ENCODE data around the gene GPN3. TPM values are rescaled to one million over a fixed set of nuclear protein-coding genes. Genes with fewer than 3 reads are reported as not detected.
A peak's percentile ranks its signal among the peaks of the same experiment; 100 is the strongest.
"Not testable (repeated sequence)": the region's sequence is repeated elsewhere in the genome, so short reads cannot be mapped to it uniquely, and the experiment has no call there.

Gene GPN3
- total and polyA plus RNA-seq, 2 donors (not counting 1 experiment from before 2014, with no cell fraction given), result 6.7 to 13.4 TPM

DNA sequence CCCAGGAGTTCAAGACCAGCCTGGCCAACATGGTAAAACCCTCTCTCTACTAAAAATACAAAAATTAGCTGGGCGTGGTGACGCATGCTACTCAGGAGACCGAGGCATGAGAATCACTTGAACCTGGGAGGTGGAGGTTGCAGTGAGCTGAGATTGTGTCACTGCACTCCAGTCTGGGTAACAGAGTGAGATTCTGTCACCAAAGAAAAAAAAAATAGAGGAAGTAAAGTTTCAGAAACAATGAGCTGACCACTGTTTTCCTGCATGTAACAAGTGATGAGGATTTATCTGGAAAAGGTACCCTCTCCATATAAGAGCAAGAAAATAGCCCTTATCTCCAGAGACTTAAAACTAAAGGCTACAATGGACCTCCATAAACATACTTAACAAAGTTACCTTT is 50.9 kb downstream of the GPN3 start:
- intact Hi-C loops (cut with micrococcal nuclease); H3K9ac ChIP-seq (ENCODE audit: low read length); H3K36me3 ChIP-seq (replicated peaks in 1 of 2; ENCODE audit: control extremely low read depth in 1 of 2, control insufficient read depth in 1 of 2, extremely low read depth in 1 of 2, insufficient read depth in 2 of 2, low read length in 1 of 2); H3K27ac ChIP-seq (ENCODE audit: low read length in 2 of 2); DNase-seq; H3K4me1 Mint-ChIP-seq; H3K9me3 Mint-ChIP-seq (ENCODE audit: insufficient read depth); POLR2A ChIA-PET; H3K79me2 ChIP-seq (ENCODE audit: control insufficient read depth, insufficient read depth, low read length); H3K9me3 ChIP-seq (ENCODE audit: control extremely low read depth in 1 of 3, control insufficient read depth in 2 of 3, insufficient read depth in 1 of 3, low read length in 2 of 3); H3K4me1 ChIP-seq (ENCODE audit: control insufficient read depth in 2 of 2, insufficient read depth in 2 of 2, low read length in 2 of 2); H3K27me3 Mint-ChIP-seq; H3K27me3 ChIP-seq (replicated peaks in 1 of 4; ENCODE audit: control extremely low read depth in 1 of 4, control insufficient read depth in 3 of 4, insufficient read depth in 4 of 4, low read length in 3 of 4); H3K4me3 ChIP-seq (ENCODE audit: control extremely low read depth in 1 of 5, extremely low read depth in 1 of 5, insufficient read depth in 1 of 5, low read depth in 2 of 5, low read length in 4 of 5); H4K20me1 ChIP-seq (ENCODE audit: control insufficient read depth, insufficient read depth, low read length, poor library complexity, severe bottlenecking); H2AFZ ChIP-seq (ENCODE audit: insufficient read depth, low read depth, low read length, poor library complexity, severe bottlenecking): not testable (repeated sequence)
- CTCF ChIA-PET, result interaction anchor here (2.2 kb wide), 1 partner anchor 14 kb away, joined by 13 read pairs; no protein-coding TSS in a partner anchor
- WGBS (ENCODE audit: insufficient coverage), result 0% methylated on average over 1 of the region's 3 CpGs
- peak overlapping the region; percentile 16 for H3K4me2 ChIP-seq (replicated peaks; ENCODE audit: low read depth, low read length, poor library complexity, severe bottlenecking)
- Mint-ChIP-seq H3K27ac (peak overlapping the region; percentile 26), H3K4me3 (peak overlapping the region; percentile 24)
- peak; percentile 36 for ATAC-seq (ENCODE audit: low read depth)

DNA sequence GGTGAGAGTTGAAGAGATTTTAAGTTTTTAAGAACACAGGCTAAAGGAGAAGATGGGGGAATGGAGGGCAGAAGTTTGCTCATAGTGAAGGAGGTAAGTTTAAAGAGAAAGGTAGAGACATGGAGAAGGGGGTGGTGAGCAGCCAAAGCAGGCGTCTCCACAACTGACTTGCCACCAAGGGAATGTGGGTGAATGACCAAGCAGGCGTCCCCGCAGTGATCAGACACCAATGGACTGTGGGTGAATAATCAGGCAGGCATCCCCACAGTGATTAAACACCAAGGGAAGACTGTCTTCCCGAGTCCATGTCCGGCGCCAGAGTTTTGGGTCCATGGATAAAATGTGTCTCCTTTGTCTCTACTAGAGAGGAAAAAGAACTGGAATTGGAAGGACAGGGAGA is 58.0 kb downstream of the GPN3 start:
- H3K9ac ChIP-seq (ENCODE audit: low read length); DNase-seq; H3K79me2 ChIP-seq (ENCODE audit: control insufficient read depth, insufficient read depth, low read length); H3K27ac ChIP-seq (ENCODE audit: low read length in 2 of 2); H3K27me3 ChIP-seq (replicated peaks in 1 of 4; ENCODE audit: control extremely low read depth in 1 of 4, control insufficient read depth in 3 of 4, insufficient read depth in 4 of 4, low read length in 3 of 4); H3K27ac Mint-ChIP-seq; POLR2A ChIA-PET; H4K20me1 ChIP-seq (ENCODE audit: control insufficient read depth, insufficient read depth, low read length, poor library complexity, severe bottlenecking); H3K9me3 Mint-ChIP-seq (ENCODE audit: insufficient read depth); H3K36me3 ChIP-seq (replicated peaks in 1 of 2; ENCODE audit: control extremely low read depth in 1 of 2, control insufficient read depth in 1 of 2, extremely low read depth in 1 of 2, insufficient read depth in 2 of 2, low read length in 1 of 2); H3K9me3 ChIP-seq (ENCODE audit: control extremely low read depth in 1 of 3, control insufficient read depth in 2 of 3, insufficient read depth in 1 of 3, low read length in 2 of 3); ATAC-seq (ENCODE audit: low read depth); H3K4me1 Mint-ChIP-seq; H3K4me3 ChIP-seq (ENCODE audit: control extremely low read depth in 1 of 5, extremely low read depth in 1 of 5, insufficient read depth in 1 of 5, low read depth in 2 of 5, low read length in 4 of 5); H2AFZ ChIP-seq (ENCODE audit: insufficient read depth, low read depth, low read length, poor library complexity, severe bottlenecking); H3K4me2 ChIP-seq (replicated peaks; ENCODE audit: low read depth, low read length, poor library complexity, severe bottlenecking); CTCF ChIA-PET; intact Hi-C loops (cut with micrococcal nuclease); H3K4me3 Mint-ChIP-seq; H3K4me1 ChIP-seq (ENCODE audit: control insufficient read depth in 2 of 2, insufficient read depth in 2 of 2, low read length in 2 of 2): not testable (repeated sequence)
- WGBS (ENCODE audit: insufficient coverage), result 95% methylated on average over 4 of the region's 6 CpGs
- peaks cover 17% of the 10 kb centered on the region for H3K27me3 Mint-ChIP-seq

DNA sequence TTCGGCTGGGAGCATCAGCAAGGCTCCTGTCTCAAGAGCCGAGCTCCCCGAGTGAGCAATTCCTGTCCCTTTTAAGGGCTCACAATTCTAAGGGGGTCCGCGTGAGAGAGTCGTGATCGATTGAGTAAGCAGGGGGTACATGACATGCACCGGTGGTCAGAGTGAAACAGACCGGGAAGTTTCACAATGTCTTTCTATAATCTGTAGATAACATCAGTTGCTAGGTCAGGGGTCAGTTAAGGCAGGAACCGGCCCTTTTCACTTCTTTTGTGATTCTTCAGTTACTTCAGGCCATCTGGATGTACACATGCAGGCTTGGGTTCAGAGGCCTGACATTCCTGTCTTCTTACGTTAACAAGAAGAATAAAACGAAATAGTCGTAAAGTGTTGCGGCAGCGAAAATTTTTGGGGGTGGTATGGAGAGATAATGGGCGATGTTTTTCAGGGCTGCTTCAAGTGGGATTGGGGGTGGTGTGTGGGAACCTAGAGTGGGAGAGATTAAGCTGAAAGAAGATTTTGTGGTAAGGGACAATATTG is 62.9 kb downstream of the GPN3 start:
- not testable (repeated sequence) for H3K9ac ChIP-seq (ENCODE audit: low read length); H3K27me3 ChIP-seq (replicated peaks in 1 of 4; ENCODE audit: control extremely low read depth in 1 of 4, control insufficient read depth in 3 of 4, insufficient read depth in 4 of 4, low read length in 3 of 4); H3K4me3 Mint-ChIP-seq; H4K20me1 ChIP-seq (ENCODE audit: control insufficient read depth, insufficient read depth, low read length, poor library complexity, severe bottlenecking); H3K36me3 ChIP-seq (replicated peaks in 1 of 2; ENCODE audit: control extremely low read depth in 1 of 2, control insufficient read depth in 1 of 2, extremely low read depth in 1 of 2, insufficient read depth in 2 of 2, low read length in 1 of 2); DNase-seq; H3K27ac ChIP-seq (ENCODE audit: low read length in 2 of 2); H3K9me3 ChIP-seq (ENCODE audit: control extremely low read depth in 1 of 3, control insufficient read depth in 2 of 3, insufficient read depth in 1 of 3, low read length in 2 of 3); H2AFZ ChIP-seq (ENCODE audit: insufficient read depth, low read depth, low read length, poor library complexity, severe bottlenecking); H3K27ac Mint-ChIP-seq; H3K4me2 ChIP-seq (replicated peaks; ENCODE audit: low read depth, low read length, poor library complexity, severe bottlenecking); H3K4me3 ChIP-seq (ENCODE audit: control extremely low read depth in 1 of 5, extremely low read depth in 1 of 5, insufficient read depth in 1 of 5, low read depth in 2 of 5, low read length in 4 of 5); H3K9me3 Mint-ChIP-seq (ENCODE audit: insufficient read depth); ATAC-seq (ENCODE audit: low read depth)
- ChIA-PET POLR2A (interaction anchor here (0.7 kb wide), 1 partner anchor 10 kb away, joined by 3 read pairs; no protein-coding TSS in a partner anchor), CTCF (interaction anchor here (0.9 to 2.9 kb wide), 2 partner anchors 26 to 32 kb away, joined by 3 to 12 read pairs; no protein-coding TSS in a partner anchor)
- peaks cover 30% of the 10 kb centered on the region for H3K79me2 ChIP-seq (ENCODE audit: control insufficient read depth, insufficient read depth, low read length)
- 95% methylated on average over 10 of the region's 16 CpGs for WGBS (ENCODE audit: insufficient coverage)
- intact Hi-C loops (cut with micrococcal nuclease), result loop anchor here (10.0 kb wide), 1 partner anchor 690 kb away; the partner anchor contains the start of gene FAM222A
- H3K4me1 Mint-ChIP-seq, result peaks cover 31% of the 10 kb centered on the region
- H3K4me1 ChIP-seq (ENCODE audit: control insufficient read depth in 2 of 2, insufficient read depth in 2 of 2, low read length in 2 of 2), result peaks cover 13 to 18% of the 10 kb centered on the region in 2 donors
- peaks cover 13% of the 10 kb centered on the region for H3K27me3 Mint-ChIP-seq
